Activated CD8-positive, alpha-beta T cell treated with anti-CD3 and anti-CD28 coated beads, Interleukin-2, amount 10 ng/mL, durations not matched to agents 7 days and 5 days (primary cell): ENCODE results near the gene SPRING1. TPM values are rescaled to one million over a fixed set of nuclear protein-coding genes. Genes with fewer than 3 reads are reported as not detected.

Experiments used
- ATAC-seq: fragments of 150-1000 bp; cut with Tn5 transposase; one replicate; pipeline ENCODE4 v1.10.0; 2021; ENCODE audit warnings: moderate library complexity
- CTCF ChIA-PET: fragments of 350-600 bp; sonication (Branson Sonifier 250); formaldehyde crosslinking; loops from one replicate; lab custom pipeline; 2021; ENCODE audit warnings: antibody characterized with exemption; lab: Charles Lee
- POLR2A ChIA-PET: fragments of 350-600 bp; sonication (Branson Sonifier 250); formaldehyde crosslinking; loops from one replicate; lab custom pipeline; 2021; ENCODE audit warnings: antibody characterized with exemption; lab: Charles Lee
- DNase-seq: peaks from one replicate; pipeline ENCODE4 v3.0.0-alpha.2; 2020
- H3K27ac Mint-ChIP-seq: one replicate; pipeline ENCODE4 v1.8.0; 2021; ENCODE audit warnings: mild to moderate bottlenecking, mixed read lengths
- H3K27me3 Mint-ChIP-seq: one replicate; pipeline ENCODE4 v1.8.0; 2021; ENCODE audit warnings: low read depth, mixed read lengths
- H3K36me3 Mint-ChIP-seq: one replicate; pipeline ENCODE4 v1.8.0; 2021; ENCODE audit warnings: low read depth, mixed read lengths
- H3K4me1 Mint-ChIP-seq: one replicate; pipeline ENCODE4 v1.8.0; 2021; ENCODE audit warnings: low read depth, mixed read lengths
- H3K4me3 Mint-ChIP-seq: one replicate; pipeline ENCODE4 v1.8.0; 2021; ENCODE audit warnings: mild to moderate bottlenecking, mixed read lengths
- H3K9me3 Mint-ChIP-seq: one replicate; pipeline ENCODE4 v1.8.0; 2022; ENCODE audit warnings: mixed read lengths; ENCODE audit not compliant: insufficient read depth
- total RNA-seq, 2 experiments: library from RNA; stranded (reverse); gene quantifications; one replicate each; pipeline ENCODE4 v1.2.3, GENCODE V29; 2021

SPRING1 gene
- 10 to 100 TPM; 31.3 to 32.5 TPM for total RNA-seq

- H3K27me3 Mint-ChIP-seq: no peaks in the 10 kb centered on the region
- ChIA-PET CTCF (no interaction called here), POLR2A (interaction anchor here (0.6 kb wide), 1 partner anchor 11 kb away, joined by 3 read pairs; no protein-coding TSS in a partner anchor)
Observed at GRCh38 chr12:116737774-116738657, at the start of gene SPRING1, which contains the start of gene RNFT2. Gene SPRING1, minus strand, starts transcription at chr12:116738069. Its CDS starts 169 bp downstream, at chr12:116737900. Gene RNFT2, plus strand, starts transcription at chr12:116738315. Its CDS starts 2,183 bp downstream, at chr12:116740498.

GRCh38 chr12:116784238-116784612 is 46.4 kb upstream of the SPRING1 start:
- no peaks in the 10 kb centered on the region for H3K9me3 Mint-ChIP-seq
- POLR2A ChIA-PET: interaction anchor here (1.0 kb wide), 1 partner anchor 35 kb away, joined by 3 read pairs; no protein-coding TSS in a partner anchor
- DNase-seq: no peak
- CTCF ChIA-PET: no interaction called here
- no peaks in the 10 kb centered on the region for H3K27me3 Mint-ChIP-seq
- H3K36me3 Mint-ChIP-seq: peaks cover 9% of the 10 kb centered on the region
- ATAC-seq: no peak
- no peak overlapping the region for H3K27ac Mint-ChIP-seq
- H3K4me3 Mint-ChIP-seq: no peak overlapping the region
- H3K4me1 Mint-ChIP-seq: no peaks in the 10 kb centered on the region

More at GRCh38 chr12:116737774-116738657, at the start of gene SPRING1, which contains the start of gene RNFT2:
- Mint-ChIP-seq H3K9me3 (no peaks in the 10 kb centered on the region), H3K4me1 (peaks cover 33% of the 10 kb centered on the region), H3K4me3 (peak within 1 kb of the TSS; percentile 97), H3K36me3 (peaks cover 12% of the 10 kb centered on the region), H3K27ac (peak within 1 kb of the TSS; percentile 93)
- ATAC-seq (peak; percentile 99), DNase-seq (peak; percentile 100)

- ATAC-seq (no peak), DNase-seq (no peak)
- no peak overlapping the region for H3K4me3 Mint-ChIP-seq
- no peaks in the 10 kb centered on the region for H3K9me3 Mint-ChIP-seq
- no peaks in the 10 kb centered on the region for H3K27me3 Mint-ChIP-seq
- H3K4me1 Mint-ChIP-seq: no peaks in the 10 kb centered on the region
- H3K27ac Mint-ChIP-seq: no peak overlapping the region
- POLR2A ChIA-PET: interaction anchor here (1.0 kb wide), 1 partner anchor 35 kb away, joined by 3 read pairs; no protein-coding TSS in a partner anchor
- peaks cover 9% of the 10 kb centered on the region for H3K36me3 Mint-ChIP-seq
- CTCF ChIA-PET: no interaction called here
Observed at GRCh38 chr12:116783525-116784237, 45.8 kb upstream of the SPRING1 start.

- Mint-ChIP-seq H3K4me1 (no peaks in the 10 kb centered on the region), H3K9me3 (no peaks in the 10 kb centered on the region), H3K27me3 (no peaks in the 10 kb centered on the region), H3K4me3 (no peak overlapping the region), H3K27ac (no peak overlapping the region), H3K36me3 (peaks cover 5% of the 10 kb centered on the region)
- POLR2A ChIA-PET: no interaction called here
- ATAC-seq (no peak), DNase-seq (no peak)
- CTCF ChIA-PET: interaction anchor here (0.8 kb wide), 1 partner anchor 15 kb away, joined by 3 read pairs; no protein-coding TSS in a partner anchor
Observed at GRCh38 chr12:116780942-116781341, 43.1 kb upstream of the SPRING1 start.

GRCh38 chr12:116779597-116779996 is 41.7 kb upstream of the SPRING1 start:
- POLR2A ChIA-PET: no interaction called here
- Mint-ChIP-seq H3K27ac (no peak overlapping the region), H3K9me3 (no peaks in the 10 kb centered on the region), H3K4me1 (no peaks in the 10 kb centered on the region), H3K27me3 (no peaks in the 10 kb centered on the region), H3K4me3 (no peak overlapping the region), H3K36me3 (peaks cover 4% of the 10 kb centered on the region)
- CTCF ChIA-PET: interaction anchor here (0.5 kb wide), 1 partner anchor 37 kb away, joined by 3 read pairs; no protein-coding TSS in a partner anchor
- ATAC-seq: no peak
- no peak for DNase-seq

- H3K9me3 Mint-ChIP-seq: no peaks in the 10 kb centered on the region
Observed at GRCh38 chr12:116777245-116777644, 39.4 kb upstream of the SPRING1 start.

GRCh38 chr12:116774020-116774419 is 36.2 kb upstream of the SPRING1 start:
- H3K36me3 Mint-ChIP-seq: peaks cover 3% of the 10 kb centered on the region
- no peak overlapping the region for H3K4me3 Mint-ChIP-seq
- no peak overlapping the region for H3K27ac Mint-ChIP-seq
- H3K4me1 Mint-ChIP-seq: peaks cover 13% of the 10 kb centered on the region
- ChIA-PET CTCF (interaction anchor here (1.5 kb wide), 1 partner anchor 17 kb away, joined by 3 read pairs; no protein-coding TSS in a partner anchor), POLR2A (no interaction called here)
- H3K27me3 Mint-ChIP-seq: no peaks in the 10 kb centered on the region
- ATAC-seq: no peak
- H3K9me3 Mint-ChIP-seq: no peaks in the 10 kb centered on the region
- no peak for DNase-seq

More at GRCh38 chr12:116777245-116777644, 39.4 kb upstream of the SPRING1 start:
- H3K27ac Mint-ChIP-seq: no peak overlapping the region
- H3K27me3 Mint-ChIP-seq: no peaks in the 10 kb centered on the region
- ChIA-PET CTCF (no interaction called here), POLR2A (no interaction called here)
- ATAC-seq: no peak
- peaks cover 6% of the 10 kb centered on the region for H3K36me3 Mint-ChIP-seq
- H3K4me3 Mint-ChIP-seq: no peak overlapping the region
- no peak for DNase-seq
- H3K4me1 Mint-ChIP-seq: peaks cover 13% of the 10 kb centered on the region

- Mint-ChIP-seq H3K4me3 (no peak overlapping the region), H3K36me3 (peaks cover 3% of the 10 kb centered on the region), H3K4me1 (peaks cover 13% of the 10 kb centered on the region), H3K9me3 (no peaks in the 10 kb centered on the region), H3K27ac (no peak overlapping the region), H3K27me3 (no peaks in the 10 kb centered on the region)
- ChIA-PET POLR2A (no interaction called here), CTCF (no interaction called here)
- ATAC-seq (no peak), DNase-seq (no peak)
Observed at GRCh38 chr12:116773276-116773731, 35.4 kb upstream of the SPRING1 start.

- ChIA-PET CTCF (no interaction called here), POLR2A (no interaction called here)
- no peak for DNase-seq
- Mint-ChIP-seq H3K9me3 (no peaks in the 10 kb centered on the region), H3K4me1 (peaks cover 13% of the 10 kb centered on the region), H3K27ac (no peak overlapping the region), H3K36me3 (peaks cover 3% of the 10 kb centered on the region), H3K27me3 (no peaks in the 10 kb centered on the region), H3K4me3 (no peak overlapping the region)
- ATAC-seq: no peak
Observed at GRCh38 chr12:116771651-116772050, 33.8 kb upstream of the SPRING1 start.

- Mint-ChIP-seq H3K27ac (no peak overlapping the region), H3K36me3 (no peaks in the 10 kb centered on the region), H3K4me3 (no peak overlapping the region), H3K27me3 (no peaks in the 10 kb centered on the region), H3K9me3 (no peaks in the 10 kb centered on the region), H3K4me1 (no peaks in the 10 kb centered on the region)
- no peak for DNase-seq
- ChIA-PET POLR2A (no interaction called here), CTCF (no interaction called here)
- no peak for ATAC-seq
Observed at GRCh38 chr12:116766746-116767145, 28.9 kb upstream of the SPRING1 start.

- ATAC-seq (no peak), DNase-seq (no peak)
- H3K4me1 Mint-ChIP-seq: no peaks in the 10 kb centered on the region
- H3K4me3 Mint-ChIP-seq: no peak overlapping the region
- ChIA-PET CTCF (interaction anchor here (1.3 kb wide), 1 partner anchor 15 kb away, joined by 3 read pairs; no protein-coding TSS in a partner anchor), POLR2A (no interaction called here)
- no peaks in the 10 kb centered on the region for H3K27me3 Mint-ChIP-seq
- H3K9me3 Mint-ChIP-seq: no peaks in the 10 kb centered on the region
- H3K36me3 Mint-ChIP-seq: no peaks in the 10 kb centered on the region
- H3K27ac Mint-ChIP-seq: no peak overlapping the region
Observed at GRCh38 chr12:116766285-116766684, 28.4 kb upstream of the SPRING1 start.
